GM12878 (cell line): ENCODE data around the gene OGFOD3. TPM values are rescaled to one million over a fixed set of nuclear protein-coding genes. Genes with fewer than 3 reads are reported as not detected.

Experiments used
- ATAC-seq: fragments of 200-7000 bp; cut with Tn5 transposase; 3 replicates; pipeline ENCODE4 v1.9.1; 2020; ENCODE audit warnings: mild to moderate bottlenecking, moderate library complexity
- BruUV-seq: library from RNA; stranded (reverse); fragments of 400-500 nt; replicated peaks from 2 replicates; lab custom pipeline; 2021; lab: Mats Ljungman, UMichigan
- CTCF ChIA-PET: fragments of 300-600 bp; sonication (Branson Sonifier 250); formaldehyde crosslinking; extraction: SDS; loops from one replicate; lab custom pipeline; 2021; ENCODE audit warnings: inconsistent platforms; lab: Yijun Ruan, JAX
- POLR2A ChIA-PET: fragments of 350-600 bp; formaldehyde crosslinking; extraction: SDS; loops from one replicate; lab custom pipeline; 2021; ENCODE audit warnings: inconsistent platforms; lab: Charles Lee
- RAD21 ChIA-PET: fragments of 300-600 bp; sonication (Branson Sonifier 250); formaldehyde crosslinking; loops from one replicate; lab custom pipeline; 2023; ENCODE audit warnings: antibody characterized with exemption; ENCODE audit not compliant: unreplicated experiment; lab: Charles Lee
- SMC1A ChIA-PET: fragments of 300-600 bp; sonication (Branson Sonifier 250); formaldehyde crosslinking; loops from one replicate; lab custom pipeline; 2023; ENCODE audit not compliant: unreplicated experiment, uncharacterized antibody; lab: Charles Lee
- DNase-seq: peaks from one replicate; pipeline ENCODE4 v3.0.0-alpha.2; 2011; ENCODE audit warnings: low read depth, low spot score
- FAIRE-seq: peaks from 3 replicates; lab custom pipeline; 2011; peaks lifted over from hg19 to GRCh38; lab: Jason Lieb, UNC
- H2AFZ ChIP-seq: 2 replicates; pipeline ENCODE4 v1.6.0; 2011; ENCODE audit warnings: low read depth, low read length, control low read depth; ENCODE audit not compliant: control insufficient read depth
- H3K27ac ChIP-seq: 2 replicates; pipeline ENCODE4 v1.5.1; 2011; ENCODE audit warnings: control low read depth; ENCODE audit not compliant: control insufficient read depth, insufficient read depth
- H3K27me3 ChIP-seq, 2 experiments: replicated peaks in 1 of 2; 2 replicates each; pipeline versions ENCODE4 v1.6.0 to v1.6.1; 2011; ENCODE audit warnings: low read length in 1 of 2; ENCODE audit not compliant: control insufficient read depth in 2 of 2, insufficient read depth in 2 of 2
- H3K36me3 ChIP-seq, 2 experiments: 2 replicates each; pipeline ENCODE4 v1.5.1; 2011; ENCODE audit warnings: low read length in 1 of 2; ENCODE audit not compliant: control insufficient read depth in 2 of 2, insufficient read depth in 2 of 2
- H3K4me1 ChIP-seq: 2 replicates; pipeline ENCODE4 v1.6.1; 2011; ENCODE audit warnings: mild to moderate bottlenecking, low read length, moderate library complexity, mixed read lengths; ENCODE audit not compliant: control insufficient read depth, insufficient read depth
- H3K4me2 ChIP-seq: 2 replicates; pipeline ENCODE4 v1.6.0; 2011; ENCODE audit warnings: control low read depth; ENCODE audit not compliant: control insufficient read depth, insufficient read depth
- H3K4me3 ChIP-seq: fragments of 200-600 bp; sonication (generic); 2 replicates; pipeline ENCODE4 v1.5.1; 2016
- H3K79me2 ChIP-seq: 2 replicates; pipeline ENCODE4 v1.6.0; 2011; ENCODE audit warnings: low read length; ENCODE audit not compliant: control insufficient read depth, insufficient read depth
- H3K9ac ChIP-seq: 2 replicates; pipeline ENCODE4 v1.8.0; 2011; ENCODE audit warnings: low read length, control low read depth, mixed read lengths; ENCODE audit not compliant: control insufficient read depth, insufficient read depth
- H3K9me3 ChIP-seq: replicated peaks from 3 replicates; pipeline ENCODE4 v1.5.1; 2011; ENCODE audit warnings: mild to moderate bottlenecking, low read length; ENCODE audit not compliant: control insufficient read depth, insufficient read depth
- H4K20me1 ChIP-seq: 2 replicates; pipeline ENCODE4 v1.6.0; 2011; ENCODE audit not compliant: control insufficient read depth, insufficient read depth
- BRCA1 ChIP-seq: IDR thresholded peaks from 2 replicates; pipeline ENCODE4 v1.6.1; 2011; ENCODE audit warnings: low read depth, low read length, improper control_type of control experiment
- CREM ChIP-seq: IDR thresholded peaks from 2 replicates; pipeline ENCODE4 v1.6.1; 2014; ENCODE audit warnings: antibody characterized with exemption, low read depth
- ESRRA ChIP-seq: IDR thresholded peaks from 2 replicates; pipeline ENCODE4 v1.6.1; 2012; ENCODE audit warnings: mild to moderate bottlenecking, low read length, improper control_type of control experiment
- FOXK2 ChIP-seq: fragments of 450-650 bp; IDR thresholded peaks from 2 replicates; pipeline ENCODE4 v1.6.1; 2017; ENCODE audit warnings: mild to moderate bottlenecking, moderate library complexity
- HDAC2 ChIP-seq: fragments of 200-600 bp; sonication (generic); IDR thresholded peaks from 2 replicates; pipeline ENCODE4 v1.6.1; 2017
- MEF2B ChIP-seq: fragments of 450-650 bp; IDR thresholded peaks from 2 replicates; pipeline ENCODE4 v1.6.1; 2018; ENCODE audit warnings: mild to moderate bottlenecking, moderate library complexity; ENCODE audit not compliant: partially characterized antibody, poor library complexity, severe bottlenecking
- MYC ChIP-seq: IDR thresholded peaks from 2 replicates; pipeline ENCODE4 v1.6.1; 2011; ENCODE audit warnings: mild to moderate bottlenecking, low read length, moderate library complexity, inconsistent platforms; ENCODE audit not compliant: insufficient read depth, insufficient replicate concordance, insufficient read length, severe bottlenecking
- PAX5 ChIP-seq: IDR thresholded peaks from 2 replicates; pipeline ENCODE4 v1.6.1; 2011; ENCODE audit warnings: low read depth, low read length, borderline replicate concordance
- RCOR1 ChIP-seq: conservative IDR thresholded peaks from 2 replicates; pipeline ENCODE4 v1.6.1; 2012; ENCODE audit warnings: low read depth, low read length, improper control_type of control experiment
- STAT3 ChIP-seq: IDR thresholded peaks from 2 replicates; pipeline ENCODE4 v1.6.1; 2011; ENCODE audit warnings: low read depth, low read length, improper control_type of control experiment
- TAF1 ChIP-seq: IDR thresholded peaks from 2 replicates; pipeline ENCODE4 v1.6.1; 2011; ENCODE audit warnings: mild to moderate bottlenecking, low read depth, low read length, borderline replicate concordance
- TARDBP ChIP-seq: IDR thresholded peaks from 2 replicates; pipeline ENCODE4 v1.6.1; 2016; ENCODE audit warnings: borderline replicate concordance
- ZNF24 ChIP-seq: fragments of 450-650 bp; IDR thresholded peaks from 2 replicates; pipeline ENCODE4 v1.6.1; 2017; ENCODE audit warnings: antibody characterized with exemption, mild to moderate bottlenecking
- WGBS: methylation state at CpG from one replicate; pipeline ENCODE4 v1.1.6; 2016; ENCODE audit warnings: low lambda C conversion rate; ENCODE audit not compliant: insufficient replicate concordance, insufficient coverage; ENCODE audit errors: missing lambda C conversion rate; 5-methylcytosine and 5-hydroxymethylcytosine counted together
- in situ Hi-C: fragments of 300-500 bp; cut with MboI; formaldehyde crosslinking; loops from 9 replicates; pipeline ENCODE4 v1.14.3; 2018; ENCODE audit warnings: mixed read lengths
- intact Hi-C: fragments of 100-400 bp; cut with micrococcal nuclease; formaldehyde crosslinking; loops from one replicate; pipeline ENCODE4 v1.14.2; 2022; ENCODE audit not compliant: unreplicated experiment
- polyA plus RNA-seq, 11 experiments: library from polyadenylated mRNA; depleted of rRNA in 4 of 11; unstranded in 6 of 11; stranded (reverse) in 5 of 11; fragments of >200 nt; fragmentation: Nextera tagmentation in 4 of 11; fragmentation: Illumina TruSeq in 1 of 11; extraction: Ambion mirVana in 4 of 11; extraction: Trizol in 1 of 11; gene quantifications; 1 replicate in 1 of 11; 2 replicates in 10 of 11; pipeline versions ENCODE4 v1.2.1 to v1.2.3, GENCODE V29; 2011 to 2016; ENCODE audit warnings: inconsistent platforms in 2 of 11, missing spikeins in 2 of 11, low read depth in 1 of 11
- total RNA-seq, 4 experiments: library from RNA; depleted of rRNA in 3 of 4; stranded (reverse); fragments of >200 nt in 3 of 4; fragmentation: Illumina TruSeq in 1 of 4; extraction: Trizol in 1 of 4; gene quantifications; 2 replicates each; pipeline versions ENCODE4 v1.2.1 to v1.2.3, GENCODE V29; 2013 to 2021
- TF ChIP-seq, protein P1 (sequence below): fragments of 450-650 bp; IDR thresholded peaks from 2 replicates; pipeline ENCODE4 v1.6.1; 2016; ENCODE audit warnings: mild to moderate bottlenecking
- TF ChIP-seq, protein P2 (sequence below): fragments of 450-650 bp; IDR thresholded peaks from 2 replicates; pipeline ENCODE4 v1.6.1; 2017; ENCODE audit warnings: mild to moderate bottlenecking, moderate library complexity

The OGFOD3 gene
- total and polyA plus RNA-seq, 10 of the 15 experiments (the other 5 are each of a cell fraction or from before 2014, with no cell fraction given), result 0.48 to 28.4 (median 18.3) TPM

DNA sequence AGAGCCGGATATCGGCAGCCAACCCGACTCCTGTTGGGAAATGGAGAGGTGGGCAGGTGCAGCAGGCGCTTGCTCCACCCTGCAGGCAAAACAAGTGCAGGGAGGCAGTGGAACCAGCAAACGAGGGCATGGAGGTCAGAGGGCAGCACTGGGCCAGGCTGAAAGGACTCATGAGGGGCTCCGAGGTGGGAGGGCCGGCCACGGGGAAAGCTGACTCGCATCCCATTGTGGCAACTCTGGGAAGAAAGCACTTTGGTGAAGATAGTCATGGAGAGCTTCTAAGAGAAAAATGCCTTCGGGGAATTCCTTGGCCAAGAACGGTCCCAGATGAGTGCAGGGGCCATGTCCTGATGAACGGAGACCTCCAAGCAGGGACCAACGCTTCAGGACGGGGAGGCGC, 27.7 kb upstream of the OGFOD3 start:
- no TSS peak for BruUV-seq
- ChIA-PET RAD21 (no interaction called here), POLR2A (no interaction called here), SMC1A (no interaction called here), CTCF (no interaction called here)
- H3K4me3 ChIP-seq, result no peak overlapping the region
- 93% methylated on average over 15 of the region's 15 CpGs for WGBS
- no peak overlapping the region for H2AFZ ChIP-seq
- ATAC-seq, result no peak
- no peaks in the 10 kb centered on the region for H3K27me3 ChIP-seq
- H3K9me3 ChIP-seq, result no peaks in the 10 kb centered on the region
- in situ Hi-C loops (no loop called here), intact Hi-C loops (loop anchor here (5.0 kb wide), 1 partner anchor 106 kb away; no protein-coding TSS in a partner anchor)
- H3K79me2 ChIP-seq, result peaks cover 37% of the 10 kb centered on the region
- FAIRE-seq, result no peak
- H3K4me2 ChIP-seq, result no peak overlapping the region
- H3K27ac ChIP-seq, result no peak overlapping the region
- no peak for TF ChIP-seq ZNF24
- no peak for TF ChIP-seq FOXK2
- no peak for TF ChIP-seq MEF2B
- no peak for TF ChIP-seq HDAC2
- TF ChIP-seq, protein P1, sequence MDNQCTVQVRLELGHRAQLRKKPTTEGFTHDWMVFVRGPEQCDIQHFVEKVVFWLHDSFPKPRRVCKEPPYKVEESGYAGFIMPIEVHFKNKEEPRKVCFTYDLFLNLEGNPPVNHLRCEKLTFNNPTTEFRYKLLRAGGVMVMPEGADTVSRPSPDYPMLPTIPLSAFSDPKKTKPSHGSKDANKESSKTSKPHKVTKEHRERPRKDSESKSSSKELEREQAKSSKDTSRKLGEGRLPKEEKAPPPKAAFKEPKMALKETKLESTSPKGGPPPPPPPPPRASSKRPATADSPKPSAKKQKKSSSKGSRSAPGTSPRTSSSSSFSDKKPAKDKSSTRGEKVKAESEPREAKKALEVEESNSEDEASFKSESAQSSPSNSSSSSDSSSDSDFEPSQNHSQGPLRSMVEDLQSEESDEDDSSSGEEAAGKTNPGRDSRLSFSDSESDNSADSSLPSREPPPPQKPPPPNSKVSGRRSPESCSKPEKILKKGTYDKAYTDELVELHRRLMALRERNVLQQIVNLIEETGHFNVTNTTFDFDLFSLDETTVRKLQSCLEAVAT, result no peak
- TF ChIP-seq STAT3, result no peak
- no peak for TF ChIP-seq TARDBP
- TF ChIP-seq ESRRA, result no peak
- no peak for TF ChIP-seq MYC
- no peak for TF ChIP-seq TAF1
- no peak for TF ChIP-seq CREM
- no peak for TF ChIP-seq PAX5
- TF ChIP-seq, protein P2, sequence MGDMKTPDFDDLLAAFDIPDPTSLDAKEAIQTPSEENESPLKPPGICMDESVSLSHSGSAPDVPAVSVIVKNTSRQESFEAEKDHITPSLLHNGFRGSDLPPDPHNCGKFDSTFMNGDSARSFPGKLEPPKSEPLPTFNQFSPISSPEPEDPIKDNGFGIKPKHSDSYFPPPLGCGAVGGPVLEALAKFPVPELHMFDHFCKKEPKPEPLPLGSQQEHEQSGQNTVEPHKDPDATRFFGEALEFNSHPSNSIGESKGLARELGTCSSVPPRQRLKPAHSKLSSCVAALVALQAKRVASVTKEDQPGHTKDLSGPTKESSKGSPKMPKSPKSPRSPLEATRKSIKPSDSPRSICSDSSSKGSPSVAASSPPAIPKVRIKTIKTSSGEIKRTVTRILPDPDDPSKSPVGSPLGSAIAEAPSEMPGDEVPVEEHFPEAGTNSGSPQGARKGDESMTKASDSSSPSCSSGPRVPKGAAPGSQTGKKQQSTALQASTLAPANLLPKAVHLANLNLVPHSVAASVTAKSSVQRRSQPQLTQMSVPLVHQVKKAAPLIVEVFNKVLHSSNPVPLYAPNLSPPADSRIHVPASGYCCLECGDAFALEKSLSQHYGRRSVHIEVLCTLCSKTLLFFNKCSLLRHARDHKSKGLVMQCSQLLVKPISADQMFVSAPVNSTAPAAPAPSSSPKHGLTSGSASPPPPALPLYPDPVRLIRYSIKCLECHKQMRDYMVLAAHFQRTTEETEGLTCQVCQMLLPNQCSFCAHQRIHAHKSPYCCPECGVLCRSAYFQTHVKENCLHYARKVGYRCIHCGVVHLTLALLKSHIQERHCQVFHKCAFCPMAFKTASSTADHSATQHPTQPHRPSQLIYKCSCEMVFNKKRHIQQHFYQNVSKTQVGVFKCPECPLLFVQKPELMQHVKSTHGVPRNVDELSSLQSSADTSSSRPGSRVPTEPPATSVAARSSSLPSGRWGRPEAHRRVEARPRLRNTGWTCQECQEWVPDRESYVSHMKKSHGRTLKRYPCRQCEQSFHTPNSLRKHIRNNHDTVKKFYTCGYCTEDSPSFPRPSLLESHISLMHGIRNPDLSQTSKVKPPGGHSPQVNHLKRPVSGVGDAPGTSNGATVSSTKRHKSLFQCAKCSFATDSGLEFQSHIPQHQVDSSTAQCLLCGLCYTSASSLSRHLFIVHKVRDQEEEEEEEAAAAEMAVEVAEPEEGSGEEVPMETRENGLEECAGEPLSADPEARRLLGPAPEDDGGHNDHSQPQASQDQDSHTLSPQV, result no peak
- TF ChIP-seq BRCA1, result no peak
- no peak for TF ChIP-seq RCOR1
- H3K36me3 ChIP-seq, result peaks cover 14 to 37% of the 10 kb centered on the region in 2 experiments
- no peak for DNase-seq
- peaks cover 8% of the 10 kb centered on the region for H3K4me1 ChIP-seq
- no peak overlapping the region for H3K9ac ChIP-seq
- no peaks in the 10 kb centered on the region; the same call in none of the 2 replicates for H4K20me1 ChIP-seq
